HG02973 (cell line): ENCODE results near the gene HYKK.
A peak's percentile ranks its signal among the peaks of the same experiment; 100 is the strongest.
"Not testable (repeated sequence)": the region's sequence is repeated elsewhere in the genome, so short reads cannot be mapped to it uniquely, and the experiment has no call there.

Experiments
- ATAC-seq: cut with Tn5 transposase; IDR thresholded peaks from one replicate; pipeline ENCODE4 v1.9.1; 2021; ENCODE audit warnings: moderate library complexity; ENCODE audit not compliant: unreplicated experiment

HYKK gene

DNA sequence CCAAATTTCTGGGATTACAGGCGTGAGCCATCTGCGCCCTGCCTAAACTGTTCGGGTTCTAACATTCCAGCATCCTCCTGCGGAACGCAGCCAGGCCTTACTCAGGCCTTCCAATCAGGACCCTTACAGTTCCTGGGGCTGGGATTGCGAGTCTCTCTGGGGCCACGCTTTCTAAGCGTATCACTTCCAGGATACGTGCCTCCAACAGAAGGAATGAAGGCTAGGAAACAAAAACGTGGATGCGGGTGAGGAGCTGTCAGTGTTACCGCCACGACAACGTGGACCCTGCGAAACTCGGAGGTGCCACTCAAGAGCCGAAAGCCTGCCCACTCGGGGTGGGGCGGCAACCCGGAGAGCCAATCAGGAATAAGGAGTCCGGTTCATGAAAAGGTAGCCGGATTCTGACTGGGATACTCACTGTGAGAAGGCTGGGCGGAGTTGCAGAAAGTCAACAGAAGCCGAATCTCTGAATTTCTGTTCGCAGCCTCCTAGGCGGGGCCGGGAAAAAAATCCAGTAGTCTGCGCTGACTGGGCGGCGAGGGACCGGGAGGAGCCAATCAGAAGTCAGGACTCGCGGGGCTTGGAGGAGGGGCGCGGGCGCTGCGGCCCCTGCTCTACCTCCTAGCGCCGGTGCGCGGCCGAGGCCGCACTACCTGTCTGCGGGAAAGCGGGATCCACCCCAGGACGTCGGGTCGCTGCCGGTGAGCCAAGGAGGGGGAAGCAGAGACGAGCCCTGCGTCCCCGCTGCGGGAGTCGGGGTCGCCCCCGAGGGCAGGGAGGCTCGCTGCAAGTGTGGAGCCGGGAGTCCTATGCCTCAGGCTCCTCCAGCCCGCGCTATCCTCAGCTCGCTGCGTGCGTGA lies at the start of gene HYKK:
Gene HYKK, plus strand, starts transcription at position 607 of the 860 bp plus-strand sequence. CDS start 5,512 bp downstream, outside the sequence.
- ATAC-seq: peak; percentile 86

GRCh38 chr15:78460737-78461136 lies 46.6 kb upstream of the HYKK start:
- no peak for ATAC-seq

DNA sequence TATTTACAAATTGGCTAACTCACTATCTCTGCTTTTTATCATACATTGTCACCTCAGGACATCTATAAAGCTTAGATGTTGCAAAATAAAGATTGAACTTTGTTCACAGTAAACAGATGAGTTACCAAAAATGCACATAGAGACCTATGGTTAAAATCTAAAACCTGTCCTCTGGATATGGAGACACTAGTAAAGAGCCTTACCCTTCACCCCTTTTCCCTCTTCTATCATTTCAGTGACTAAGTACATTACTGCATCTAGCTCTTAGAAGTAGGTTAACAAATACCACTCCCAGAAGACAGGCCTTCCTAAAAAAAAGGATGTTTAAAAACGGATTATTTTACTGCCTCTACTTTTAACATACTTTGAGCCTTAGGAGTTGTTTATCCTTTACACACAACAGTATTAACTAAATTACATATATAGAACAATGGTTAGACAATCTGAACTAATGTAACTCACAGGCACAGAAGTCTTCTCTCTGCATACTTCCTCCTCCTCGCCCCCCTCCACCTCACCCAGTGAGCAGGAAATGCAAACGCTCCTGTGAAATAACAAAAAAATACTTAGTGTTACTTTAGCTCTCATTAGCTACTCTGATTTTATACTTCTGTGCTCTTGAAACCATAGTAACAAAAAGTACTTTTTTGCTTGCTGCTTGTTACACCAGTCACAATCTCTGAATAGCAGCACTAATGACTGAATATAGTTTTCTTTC lies 46.0 kb upstream of the HYKK start:
- no peak for ATAC-seq

DNA sequence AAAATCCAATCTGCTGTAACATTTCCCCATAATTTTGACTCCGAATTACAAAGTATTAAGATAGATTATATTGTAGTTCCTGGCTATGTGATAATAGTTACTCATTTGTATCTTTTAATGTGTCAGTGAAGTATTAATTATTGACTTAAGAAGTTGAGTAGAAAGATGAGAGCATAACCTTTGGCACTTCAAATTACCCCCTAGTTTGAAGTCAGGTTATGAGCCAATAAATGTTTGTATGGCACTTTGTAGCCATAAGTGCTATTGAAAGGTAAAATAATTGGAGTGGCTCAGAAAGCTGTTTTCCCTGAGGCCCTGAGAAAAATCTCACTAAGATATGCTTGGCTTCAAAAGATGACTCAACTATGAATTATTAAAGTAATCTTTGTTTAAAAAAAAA lies 38.3 kb upstream of the HYKK start:
- ATAC-seq: no peak

DNA sequence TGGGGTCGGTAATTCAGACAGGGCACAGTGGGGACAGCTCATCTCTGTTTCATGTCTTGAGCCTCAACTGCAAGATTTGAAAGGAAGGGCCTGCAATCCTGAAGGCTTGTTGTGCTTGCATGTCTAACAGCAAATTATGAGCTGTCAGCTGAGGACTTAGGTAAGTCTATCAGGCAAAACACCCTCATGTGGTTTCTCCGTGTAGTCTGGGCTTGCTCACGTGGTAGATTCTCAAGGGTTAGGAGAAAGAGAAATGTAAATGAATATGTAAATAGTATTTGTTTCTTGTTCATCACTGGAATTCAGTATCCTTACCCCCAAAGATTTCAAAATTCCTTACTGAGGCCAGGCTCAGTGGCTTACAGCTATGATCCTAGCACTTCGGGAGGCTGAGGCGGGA lies 30.1 kb upstream of the HYKK start:
- no peak for ATAC-seq

- no peak for ATAC-seq
Observed at GRCh38 chr15:78479650-78480049, 27.7 kb upstream of the HYKK start.

- ATAC-seq: no peak
Observed at GRCh38 chr15:78481917-78482316, 25.5 kb upstream of the HYKK start.

- no peak for ATAC-seq
Observed at GRCh38 chr15:78492872-78493271, 14.5 kb upstream of the HYKK start.

- no peak for ATAC-seq
Observed at GRCh38 chr15:78501857-78502256, 5.5 kb upstream of the HYKK start.

DNA sequence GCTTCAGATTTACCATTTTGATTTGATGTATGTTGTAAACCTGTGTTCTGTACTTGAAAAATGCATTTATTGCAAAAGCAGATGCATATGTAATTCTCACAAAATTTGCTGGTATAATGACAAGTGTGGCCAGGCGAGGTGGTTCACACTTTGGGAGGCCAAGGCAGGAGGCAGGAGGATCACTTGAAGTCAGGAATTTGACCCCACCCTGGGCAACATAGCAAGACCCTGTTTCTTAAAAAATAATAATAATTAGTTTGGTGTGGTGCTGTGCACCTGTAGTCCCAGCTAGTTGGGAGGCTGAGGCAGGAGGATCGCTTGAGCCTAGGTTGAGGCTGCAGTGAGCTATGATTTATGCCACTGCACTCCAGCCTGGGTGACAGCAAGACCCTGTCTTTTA lies 4.7 kb upstream of the HYKK start:
- ATAC-seq: no peak

DNA sequence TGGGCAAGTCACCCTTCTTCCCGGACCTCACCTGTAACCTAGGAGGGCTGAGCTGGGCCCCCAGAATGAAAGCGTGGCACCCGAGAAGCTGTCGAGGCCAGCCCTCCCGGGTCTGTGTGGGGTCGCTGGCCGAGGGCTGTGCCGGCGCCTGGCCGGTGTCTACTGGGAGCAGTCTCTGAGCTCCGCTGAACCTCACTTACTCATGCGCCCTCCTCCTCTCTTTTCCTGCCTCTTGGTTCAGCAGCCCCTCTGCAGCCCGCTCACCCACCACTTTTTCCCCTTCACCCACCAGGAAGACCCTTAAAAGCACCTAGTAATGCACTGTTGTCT lies 419 bp downstream of the HYKK start:
- peak; percentile 12 for ATAC-seq

DNA sequence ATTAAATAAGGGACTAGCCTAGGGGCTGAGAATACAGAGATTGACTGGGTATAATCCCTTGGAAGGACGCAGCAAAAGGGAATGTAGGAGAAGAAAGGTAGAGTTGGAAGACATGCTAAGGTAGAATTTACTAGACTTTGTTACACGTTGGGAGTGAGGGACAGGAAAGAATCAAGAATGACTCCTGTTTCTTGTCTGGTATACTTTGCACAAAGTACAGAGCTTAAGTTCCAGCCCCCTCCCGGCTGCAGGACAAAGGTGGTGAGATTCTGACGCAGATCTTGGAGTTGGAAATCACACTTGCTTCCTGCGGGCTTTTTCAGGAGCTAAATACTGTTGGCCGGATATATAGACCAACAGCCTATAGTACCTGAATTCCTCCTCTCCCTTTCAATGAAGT lies 895 bp downstream of the HYKK start:
- no peak for ATAC-seq

DNA sequence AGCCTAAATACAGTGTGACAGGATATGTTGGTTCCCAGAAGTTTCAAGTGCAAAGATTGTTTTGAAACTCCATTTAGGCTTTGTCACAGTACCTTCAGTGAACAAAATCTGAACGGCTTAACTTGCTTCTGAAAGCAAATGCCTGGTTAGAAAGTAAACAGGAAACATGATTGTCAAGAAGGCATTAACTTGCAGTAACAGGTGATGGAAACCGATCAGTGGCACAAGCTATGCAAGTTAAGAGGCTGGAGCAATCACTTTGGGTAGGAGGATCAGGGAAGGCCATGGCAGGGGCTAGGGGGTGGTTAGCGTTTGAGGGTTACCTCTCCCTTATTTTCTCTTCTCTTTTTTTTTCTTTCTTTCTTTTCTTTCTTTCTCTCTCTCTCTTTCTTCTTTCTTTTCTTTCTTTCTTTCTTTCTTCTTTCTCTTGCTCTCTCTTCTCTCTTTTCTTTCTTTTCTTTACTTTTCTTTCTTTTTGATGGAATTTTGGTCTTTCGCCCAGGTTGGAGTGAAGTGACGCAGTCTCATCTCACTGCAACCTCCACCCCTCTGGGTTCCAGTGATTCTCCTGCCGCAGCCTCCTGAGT lies 2.4 kb downstream of the HYKK start:
- no peak for ATAC-seq

DNA sequence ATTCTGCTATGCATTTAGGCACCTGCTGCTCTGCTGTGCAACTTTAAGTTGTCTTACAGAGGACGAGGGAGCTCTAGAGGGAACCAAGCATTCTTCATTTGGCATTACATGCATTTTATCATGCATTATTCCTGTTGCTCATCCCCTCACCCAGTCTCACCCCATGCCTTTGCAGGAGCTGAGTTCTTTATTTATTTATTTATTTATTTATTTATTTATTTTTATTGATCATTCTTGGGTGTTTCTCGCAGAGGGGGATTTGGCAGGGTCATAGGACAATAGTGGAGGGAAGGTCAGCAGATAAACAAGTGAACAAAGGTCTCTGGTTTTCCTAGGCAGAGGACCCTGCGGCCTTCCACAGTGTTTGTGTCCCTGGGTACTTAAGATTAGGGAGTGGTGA lies 12.7 kb downstream of the HYKK start:
- not testable (repeated sequence) for ATAC-seq

- ATAC-seq: no peak
Observed at GRCh38 chr15:78524230-78524629, 16.9 kb downstream of the HYKK start.

DNA sequence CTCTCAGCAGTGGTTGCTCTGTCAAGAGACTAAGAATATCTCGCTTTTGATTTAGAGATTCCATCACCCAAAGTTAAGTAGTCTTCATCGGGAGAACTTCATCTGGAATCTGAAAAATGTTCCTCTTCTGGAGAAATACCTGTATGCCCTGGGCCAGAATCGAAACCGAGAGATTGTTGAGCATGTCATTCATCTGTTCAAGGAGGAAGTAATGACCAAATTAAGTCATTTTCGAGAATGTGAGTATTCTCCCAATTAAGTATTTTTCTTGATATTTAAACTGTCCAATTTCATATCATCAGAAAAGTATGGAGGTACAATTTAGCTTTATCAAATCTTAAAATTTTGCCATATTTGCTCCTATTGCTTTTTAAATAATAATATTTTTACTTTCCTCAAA lies 19.9 kb downstream of the HYKK start:
- ATAC-seq: no peak

DNA sequence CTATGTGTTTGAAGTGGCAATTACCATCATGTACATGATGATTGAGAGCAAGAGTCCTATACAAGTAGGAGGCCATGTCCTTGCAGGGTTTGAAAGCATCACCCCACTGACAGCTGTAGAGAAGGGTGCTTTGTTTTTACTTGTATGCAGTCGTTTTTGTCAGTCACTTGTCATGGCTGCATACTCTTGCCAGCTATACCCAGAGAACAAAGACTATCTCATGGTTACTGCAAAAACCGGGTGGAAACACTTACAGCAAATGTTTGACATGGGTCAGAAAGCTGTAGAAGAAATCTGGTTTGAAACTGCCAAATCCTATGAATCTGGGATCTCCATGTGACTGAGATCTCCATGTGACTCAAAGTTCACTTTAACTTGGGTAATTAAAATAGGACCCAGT lies 26.0 kb downstream of the HYKK start:
- no peak for ATAC-seq

- no peak for ATAC-seq
Observed at GRCh38 chr15:78536134-78536533, 28.8 kb downstream of the HYKK start.

DNA sequence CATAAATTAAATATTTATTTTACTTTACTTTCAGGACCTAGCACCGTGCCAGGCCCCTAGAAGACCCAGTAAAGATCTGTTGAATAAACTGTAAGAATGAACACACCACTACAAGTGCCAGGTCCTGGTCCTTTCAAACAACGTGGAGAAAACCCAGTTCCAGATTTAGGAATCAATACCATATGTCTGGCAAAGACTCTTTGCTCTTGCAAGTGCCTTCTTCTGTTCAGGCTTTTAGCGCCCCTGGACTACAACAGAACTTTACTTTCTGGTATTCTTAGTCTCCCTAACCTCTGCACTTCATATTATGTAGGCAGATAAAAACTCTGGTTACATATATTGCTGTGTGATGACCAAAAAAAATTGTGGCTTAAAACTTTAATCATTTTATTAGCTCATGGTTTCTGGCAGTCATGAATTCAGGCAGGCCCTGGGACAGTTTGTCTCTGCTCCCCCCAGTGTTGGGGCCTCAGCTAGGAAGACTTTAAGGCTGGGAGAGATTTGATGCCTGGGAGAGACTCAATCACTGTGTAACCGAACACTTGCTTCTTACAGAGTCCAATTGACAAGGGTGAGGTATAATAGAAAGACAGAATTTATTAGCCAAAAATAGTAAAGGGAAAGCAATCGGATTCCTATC lies 30.0 kb downstream of the HYKK start:
- ATAC-seq: no peak

- no peak for ATAC-seq
Observed at GRCh38 chr15:78538358-78538757, 31.0 kb downstream of the HYKK start.

- not testable (repeated sequence) for ATAC-seq
Observed at GRCh38 chr15:78539464-78540140, 32.2 kb downstream of the HYKK start.
